Measurements from ENCODE around the gene ZMYM2. TPM values are rescaled to one million over a fixed set of nuclear protein-coding genes. Genes with fewer than 3 reads are reported as not detected.

ZMYM2 gene
- total RNA-seq, 4 donors from 2014 or later: 33.4 to 91.1 (median 63.6) TPM

- Histone ChIP-seq H3K4me3 (no peak overlapping the region), H3K9me3 (no peaks in the 10 kb centered on the region), H3K4me1 (no peaks in the 10 kb centered on the region), H3K36me3 (peaks cover 0 to 39% (median 14%) of the 10 kb centered on the region in 4 donors), H3K27ac (no peak overlapping the region), H3K27me3 (no peaks in the 10 kb centered on the region)
- intact Hi-C loops (cut with DNase I; ENCODE audit: low total_unique reads) (no loop called here), in situ Hi-C loops (cut with MboI; ENCODE audit: low pct_ligation_motif_present in 1 of 4, low pct_unique_long_range_greater_than_20kb in 1 of 4, low sequenced_read_pairs in 3 of 4) (no loop called here)
- WGBS, 2 donors (ENCODE audit: low coverage in 1 of 2): 96 to 98% methylated on average over 6 to 7 of the region's 7 CpGs
- no peak for DNase-seq
- no peak for TF ChIP-seq POLR2A (IDR thresholded peaks at IDR 0.05)
- no peak for TF ChIP-seq CTCF (IDR thresholded peaks at IDR 0.05)
- no peak for TF ChIP-seq POLR2AphosphoS5 (IDR thresholded peaks at IDR 0.05)
- no peak for TF ChIP-seq EP300 (IDR thresholded peaks at IDR 0.05; ENCODE audit: low read depth)
Measured at GRCh38 chr13:20057214-20057613, 98.7 kb downstream of the ZMYM2 start.

- in situ Hi-C loops (cut with MboI; ENCODE audit: low pct_ligation_motif_present in 1 of 4, low pct_unique_long_range_greater_than_20kb in 1 of 4, low sequenced_read_pairs in 3 of 4) (no loop called here), intact Hi-C loops (cut with DNase I; ENCODE audit: low total_unique reads) (no loop called here)
- Histone ChIP-seq H3K4me3 (no peak overlapping the region), H3K9me3 (no peaks in the 10 kb centered on the region), H3K36me3 (peaks cover 0 to 36% (median 14%) of the 10 kb centered on the region in 4 donors), H3K27ac (no peak overlapping the region), H3K27me3 (no peaks in the 10 kb centered on the region), H3K4me1 (no peaks in the 10 kb centered on the region)
- TF ChIP-seq CTCF (IDR thresholded peaks at IDR 0.05): peak in 1 of 5 experiments; percentile 7
- TF ChIP-seq EP300 (IDR thresholded peaks at IDR 0.05; ENCODE audit: low read depth): no peak
- TF ChIP-seq POLR2AphosphoS5 (IDR thresholded peaks at IDR 0.05): no peak
- TF ChIP-seq POLR2A (IDR thresholded peaks at IDR 0.05): no peak
- DNase-seq: no peak
- 92 to 95% methylated on average over 1 of the region's 1 CpG for WGBS, 2 donors (ENCODE audit: low coverage in 1 of 2)
Measured at GRCh38 chr13:20057963-20058362, 99.4 kb downstream of the ZMYM2 start.

DNA sequence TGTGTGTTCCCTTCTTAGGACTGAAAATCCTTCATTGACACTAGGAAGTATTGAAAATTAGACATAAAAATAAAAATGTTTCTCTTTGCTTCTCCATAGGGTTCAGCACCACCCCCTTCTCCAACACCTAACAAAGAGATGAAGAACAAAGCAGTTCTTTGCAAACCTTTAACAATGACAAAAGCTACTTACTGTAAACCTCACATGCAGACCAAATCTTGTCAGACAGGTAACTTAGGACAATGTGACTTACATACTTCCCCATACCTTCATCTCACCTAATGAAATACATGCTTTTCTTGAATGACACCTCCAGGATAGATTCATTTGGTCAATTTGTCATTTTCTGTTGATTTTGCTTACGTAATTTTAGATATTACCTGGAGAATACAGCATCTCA is 99.9 kb downstream of the ZMYM2 start:
- no peaks in the 10 kb centered on the region for H3K9me3 ChIP-seq
- TF ChIP-seq POLR2A (IDR thresholded peaks at IDR 0.05): no peak
- no peak for TF ChIP-seq POLR2AphosphoS5 (IDR thresholded peaks at IDR 0.05)
- no peak for TF ChIP-seq EP300 (IDR thresholded peaks at IDR 0.05; ENCODE audit: low read depth)
- no peak for TF ChIP-seq CTCF (IDR thresholded peaks at IDR 0.05)
- no peak overlapping the region for H3K4me3 ChIP-seq
- DNase-seq: no peak
- H3K36me3 ChIP-seq: peaks cover 0 to 34% (median 14%) of the 10 kb centered on the region in 4 donors
- no peak overlapping the region for H3K27ac ChIP-seq
- in situ Hi-C loops (cut with MboI; ENCODE audit: low pct_ligation_motif_present in 1 of 4, low pct_unique_long_range_greater_than_20kb in 1 of 4, low sequenced_read_pairs in 3 of 4) (no loop called here), intact Hi-C loops (cut with DNase I; ENCODE audit: low total_unique reads) (no loop called here)
- H3K4me1 ChIP-seq: no peaks in the 10 kb centered on the region
- H3K27me3 ChIP-seq: no peaks in the 10 kb centered on the region
- WGBS, 2 donors (ENCODE audit: low coverage in 1 of 2): 96 to 100% methylated on average over 1 of the region's 1 CpG

DNA sequence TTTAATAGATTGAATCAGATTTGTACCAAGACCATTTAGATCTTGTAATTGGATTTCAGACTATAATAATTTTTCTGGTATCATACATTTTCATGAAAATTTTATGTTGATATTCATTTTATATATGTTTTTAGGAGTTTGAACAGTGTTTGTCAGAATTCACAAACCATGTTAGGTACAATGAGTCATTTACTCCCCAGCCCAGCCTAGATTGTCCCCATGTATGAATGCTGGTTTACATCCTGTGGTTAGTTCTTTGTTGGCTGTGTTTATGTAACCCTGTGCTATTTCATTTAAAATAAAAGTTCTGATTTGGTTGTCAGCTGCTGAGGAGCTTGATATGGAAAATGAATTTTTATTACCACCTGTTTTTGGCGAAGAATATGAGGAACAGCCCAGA is 105.6 kb downstream of the ZMYM2 start:
- peaks cover 0 to 60% (median 23%) of the 10 kb centered on the region in 4 donors for H3K36me3 ChIP-seq
- in situ Hi-C loops (cut with MboI; ENCODE audit: low pct_ligation_motif_present in 1 of 4, low pct_unique_long_range_greater_than_20kb in 1 of 4, low sequenced_read_pairs in 3 of 4): no loop called here
- intact Hi-C loops (cut with DNase I; ENCODE audit: low total_unique reads): no loop called here

More for the DNA sequence above, 105.6 kb downstream of the ZMYM2 start:
- Histone ChIP-seq H3K9me3 (no peaks in the 10 kb centered on the region), H3K27me3 (no peaks in the 10 kb centered on the region), H3K27ac (no peak overlapping the region), H3K4me3 (no peak overlapping the region), H3K4me1 (no peaks in the 10 kb centered on the region)
- TF ChIP-seq CTCF (IDR thresholded peaks at IDR 0.05) (no peak), POLR2AphosphoS5 (IDR thresholded peaks at IDR 0.05) (no peak), EP300 (IDR thresholded peaks at IDR 0.05; ENCODE audit: low read depth) (no peak), POLR2A (IDR thresholded peaks at IDR 0.05) (no peak)
- 89 to 94% methylated on average over 1 of the region's 1 CpG for WGBS, 2 donors (ENCODE audit: low coverage in 1 of 2)
- DNase-seq: no peak
